Fibroblast of lung (primary cell): ENCODE measurements around the gene NLRP3.
A peak's percentile ranks its signal among the peaks of the same experiment; 100 is the strongest.

Source experiments
- CTCF ChIP-seq, 2 donors: IDR thresholded peaks in 1 of 2; conservative IDR thresholded peaks in 1 of 2; 1 replicate in 1 of 2; 2 replicates in 1 of 2; pipeline ENCODE4 v1.5.1; 2011 to 2012; ENCODE audit warnings: low read length in 2 of 2, control low read depth in 1 of 2, inconsistent platforms in 1 of 2, low read depth in 1 of 2, mild to moderate bottlenecking in 1 of 2
- EZH2 ChIP-seq: IDR thresholded peaks from 2 replicates; pipeline ENCODE4 v1.5.1; 2012; ENCODE audit warnings: low read length, control low read depth, mild to moderate bottlenecking; ENCODE audit errors: missing control alignments

- TF ChIP-seq EZH2, result no peak
- peak; percentile 54 to 59 for TF ChIP-seq CTCF (conservative IDR thresholded peaks at IDR 0.05 in 1 of 2, IDR thresholded peaks at IDR 0.05 in 1 of 2; ENCODE audit: low read depth in 1 of 2, low read length in 2 of 2)
These were observed 42.2 kb upstream of the NLRP3 start for GRCh38 chr1:247373721-247374141.
